DOHH2 (cell line): ENCODE results near the gene KLHL40.

ENCODE experiments used
- H3F3A ChIP-seq: fragments of 200-600 bp; sonication (generic), shearing (Covaris generic); 2 replicates; pipeline ENCODE4 v1.6.0; 2016; ENCODE audit warnings: antibody characterized with exemption, mild to moderate bottlenecking; ENCODE audit not compliant: control insufficient read depth, insufficient read depth
- H3K27ac ChIP-seq: fragments of 200-600 bp; sonication (generic); 2 replicates; pipeline ENCODE4 v1.5.1; 2014; ENCODE audit warnings: low read depth, mild to moderate bottlenecking, low read length, moderate library complexity
- H3K27me3 ChIP-seq: fragments of 200-600 bp; sonication (generic); 2 replicates; pipeline ENCODE4 v1.6.1; 2014; ENCODE audit warnings: mild to moderate bottlenecking, low read length, mixed read lengths; ENCODE audit not compliant: control insufficient read depth
- H3K36me3 ChIP-seq: fragments of 200-600 bp; sonication (generic); 2 replicates; pipeline ENCODE4 v1.6.1; 2014; ENCODE audit warnings: mild to moderate bottlenecking, low read length, moderate library complexity, mixed read lengths; ENCODE audit not compliant: control insufficient read depth
- H3K4me1 ChIP-seq: fragments of 200-600 bp; sonication (generic); 2 replicates; pipeline ENCODE4 v1.6.1; 2014; ENCODE audit warnings: mild to moderate bottlenecking, low read length, mixed read lengths; ENCODE audit not compliant: control insufficient read depth
- H3K4me2 ChIP-seq: fragments of 200-600 bp; sonication (generic); 2 replicates; pipeline ENCODE4 v1.6.0; 2014; ENCODE audit warnings: mild to moderate bottlenecking, low read length, moderate library complexity
- H3K4me3 ChIP-seq: fragments of 200-600 bp; sonication (generic); 2 replicates; pipeline ENCODE4 v1.5.1; 2014; ENCODE audit warnings: mild to moderate bottlenecking, low read length, mixed read lengths
- H3K79me2 ChIP-seq: fragments of 200-600 bp; sonication (generic); 2 replicates; pipeline ENCODE4 v1.6.1; 2014; ENCODE audit warnings: mild to moderate bottlenecking, low read length, mixed read lengths; ENCODE audit not compliant: control insufficient read depth
- H3K9me2 ChIP-seq: fragments of 200-600 bp; sonication (generic); replicated peaks from 2 replicates; pipeline ENCODE4 v1.6.1; 2014; ENCODE audit warnings: mild to moderate bottlenecking, low read length, mixed read lengths; ENCODE audit not compliant: control insufficient read depth
- H3K9me3 ChIP-seq: fragments of 200-600 bp; sonication (generic); 2 replicates; pipeline ENCODE4 v1.6.1; 2014; ENCODE audit warnings: antibody characterized with exemption, low read length, mixed read lengths; ENCODE audit not compliant: control insufficient read depth, insufficient read depth
- H4K20me1 ChIP-seq: fragments of 200-600 bp; sonication (generic); 2 replicates; pipeline ENCODE4 v1.6.0; 2014; ENCODE audit warnings: low read depth, mild to moderate bottlenecking, antibody characterized with exemption, low read length, moderate library complexity; ENCODE audit not compliant: control insufficient read depth, insufficient read depth
- EZH2phosphoT487 ChIP-seq: fragments of 200-600 bp; sonication (generic); IDR thresholded peaks from 2 replicates; pipeline ENCODE4 v1.6.1; 2017; ENCODE audit warnings: borderline replicate concordance, mild to moderate bottlenecking, antibody characterized with exemption, low read length, moderate library complexity, mixed read lengths
- TF ChIP-seq, protein P1 (sequence below): fragments of 200-600 bp; sonication (generic); IDR thresholded peaks from one replicate; pipeline ENCODE4 v1.5.1; 2014; ENCODE audit warnings: antibody characterized with exemption, mild to moderate bottlenecking, low read depth, low read length; ENCODE audit not compliant: poor library complexity, severe bottlenecking

The KLHL40 gene

GRCh38 chr3:42680271-42680670 is 5.1 kb upstream of the KLHL40 start:
- no peaks in the 10 kb centered on the region for H3F3A ChIP-seq
- no peaks in the 10 kb centered on the region for H3K79me2 ChIP-seq
- no peaks in the 10 kb centered on the region for H3K9me2 ChIP-seq
- no peaks in the 10 kb centered on the region for H4K20me1 ChIP-seq
- no peaks in the 10 kb centered on the region for H3K9me3 ChIP-seq
- H3K27ac ChIP-seq: no peak overlapping the region
- H3K4me3 ChIP-seq: no peak overlapping the region
- peaks cover 10% of the 10 kb centered on the region for H3K27me3 ChIP-seq
- H3K4me1 ChIP-seq: no peaks in the 10 kb centered on the region
- TF ChIP-seq, protein P1, sequence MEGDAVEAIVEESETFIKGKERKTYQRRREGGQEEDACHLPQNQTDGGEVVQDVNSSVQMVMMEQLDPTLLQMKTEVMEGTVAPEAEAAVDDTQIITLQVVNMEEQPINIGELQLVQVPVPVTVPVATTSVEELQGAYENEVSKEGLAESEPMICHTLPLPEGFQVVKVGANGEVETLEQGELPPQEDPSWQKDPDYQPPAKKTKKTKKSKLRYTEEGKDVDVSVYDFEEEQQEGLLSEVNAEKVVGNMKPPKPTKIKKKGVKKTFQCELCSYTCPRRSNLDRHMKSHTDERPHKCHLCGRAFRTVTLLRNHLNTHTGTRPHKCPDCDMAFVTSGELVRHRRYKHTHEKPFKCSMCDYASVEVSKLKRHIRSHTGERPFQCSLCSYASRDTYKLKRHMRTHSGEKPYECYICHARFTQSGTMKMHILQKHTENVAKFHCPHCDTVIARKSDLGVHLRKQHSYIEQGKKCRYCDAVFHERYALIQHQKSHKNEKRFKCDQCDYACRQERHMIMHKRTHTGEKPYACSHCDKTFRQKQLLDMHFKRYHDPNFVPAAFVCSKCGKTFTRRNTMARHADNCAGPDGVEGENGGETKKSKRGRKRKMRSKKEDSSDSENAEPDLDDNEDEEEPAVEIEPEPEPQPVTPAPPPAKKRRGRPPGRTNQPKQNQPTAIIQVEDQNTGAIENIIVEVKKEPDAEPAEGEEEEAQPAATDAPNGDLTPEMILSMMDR: no peak
- TF ChIP-seq EZH2phosphoT487: no peak
- H3K36me3 ChIP-seq: no peaks in the 10 kb centered on the region
- H3K4me2 ChIP-seq: no peak overlapping the region

DNA sequence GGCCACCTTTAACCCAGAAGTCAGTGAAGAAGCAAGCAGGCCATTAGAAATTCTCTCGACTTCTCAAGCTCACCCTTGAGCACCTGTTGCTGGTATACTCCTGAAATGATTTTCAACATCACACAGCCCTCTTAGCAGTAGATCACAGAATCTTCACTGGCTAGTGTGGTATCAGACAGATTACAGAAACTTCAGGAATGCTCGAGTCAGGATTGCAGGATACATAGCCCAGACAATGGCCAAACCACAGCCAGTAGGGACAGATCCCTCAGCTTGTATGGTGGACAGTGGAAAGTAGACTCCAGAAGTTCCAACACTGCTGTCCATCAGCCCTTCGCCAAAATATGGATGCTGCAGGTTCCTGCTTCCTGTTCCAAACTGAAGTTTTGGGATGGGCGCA is 4.5 kb upstream of the KLHL40 start:
- Histone ChIP-seq H3K9me2 (no peaks in the 10 kb centered on the region), H3K4me2 (no peak overlapping the region), H3K4me1 (no peaks in the 10 kb centered on the region)

DNA sequence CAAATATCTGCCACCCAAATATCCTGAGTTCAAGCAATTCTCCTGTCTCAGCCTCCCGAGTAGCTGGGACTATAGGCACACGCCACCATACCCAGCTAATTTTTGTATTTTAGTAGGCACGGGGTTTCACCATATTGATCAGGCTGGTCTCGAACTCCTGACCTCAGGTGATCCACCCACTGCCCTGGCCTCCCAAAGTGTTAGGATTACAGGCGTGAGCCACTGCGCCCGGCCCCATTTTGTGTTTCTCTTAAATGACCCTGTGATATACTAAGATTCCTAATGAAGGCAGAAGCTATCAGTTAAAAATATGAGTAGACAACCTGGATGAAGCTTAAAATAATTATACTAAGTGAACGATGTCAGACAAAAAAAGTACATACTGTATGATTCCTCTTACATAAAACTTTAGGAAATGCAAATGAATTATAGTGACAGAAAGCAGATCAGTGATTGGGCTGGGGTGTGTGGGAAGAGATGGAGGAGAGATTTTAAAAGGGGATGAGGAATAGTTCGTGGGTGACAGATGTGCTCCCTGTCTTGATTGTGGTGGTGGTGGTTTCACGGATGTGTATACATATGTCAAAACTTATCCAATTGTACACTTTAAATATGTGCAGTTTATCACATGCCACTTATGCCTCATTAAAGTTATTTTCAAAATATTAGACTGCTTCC is 3.8 kb upstream of the KLHL40 start:
- Histone ChIP-seq H3K4me3 (no peak overlapping the region), H3K27me3 (peaks cover 10% of the 10 kb centered on the region), H3K4me1 (no peaks in the 10 kb centered on the region), H3K36me3 (no peaks in the 10 kb centered on the region), H3F3A (no peaks in the 10 kb centered on the region), H3K9me2 (no peaks in the 10 kb centered on the region), H3K4me2 (no peak overlapping the region), H3K79me2 (no peaks in the 10 kb centered on the region), H3K27ac (no peak overlapping the region), H3K9me3 (no peaks in the 10 kb centered on the region), H4K20me1 (no peaks in the 10 kb centered on the region)
- no peak for TF ChIP-seq EZH2phosphoT487
- TF ChIP-seq, protein P1: no peak

More for the DNA sequence above, 4.5 kb upstream of the KLHL40 start:
- H3K9me3 ChIP-seq: no peaks in the 10 kb centered on the region
- TF ChIP-seq EZH2phosphoT487: no peak
- TF ChIP-seq, protein P1: no peak
- H3K27ac ChIP-seq: no peak overlapping the region
- H3F3A ChIP-seq: no peaks in the 10 kb centered on the region
- H3K36me3 ChIP-seq: no peaks in the 10 kb centered on the region
- no peaks in the 10 kb centered on the region for H3K79me2 ChIP-seq
- peaks cover 10% of the 10 kb centered on the region for H3K27me3 ChIP-seq
- no peaks in the 10 kb centered on the region for H4K20me1 ChIP-seq
- no peak overlapping the region for H3K4me3 ChIP-seq
